Measurements from ENCODE around the gene MKRN1. TPM values are rescaled to one million over a fixed set of nuclear protein-coding genes. Genes with fewer than 3 reads are reported as not detected.

MKRN1 gene
- total and polyA plus RNA-seq, 4 donors: 46.9 to 104 (median 62.0) TPM

DNA sequence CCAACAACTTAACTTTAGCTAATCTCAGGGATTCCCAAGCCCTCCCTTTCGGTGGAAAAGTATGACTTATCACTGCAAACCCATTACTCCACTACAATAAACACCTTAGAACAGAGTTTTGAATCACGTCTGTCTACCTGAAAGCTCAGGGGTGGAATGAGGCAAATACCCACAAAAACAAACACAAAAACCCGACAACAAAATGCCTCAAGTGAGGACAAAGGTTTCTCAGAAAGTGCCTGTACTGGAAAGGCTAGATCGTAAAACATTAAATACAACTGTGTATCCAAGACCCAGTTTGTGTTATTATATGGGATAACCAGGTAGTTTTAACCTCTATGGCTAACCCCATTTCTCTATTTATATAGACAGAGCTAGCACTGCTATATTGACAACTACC, 26.0 kb downstream of the MKRN1 start:
- no peak for ATAC-seq (ENCODE audit: insufficient read depth, low FRiP score)
- Histone ChIP-seq H3K9me3 (ENCODE audit: control insufficient read depth in 4 of 4, insufficient read depth in 3 of 4, low read length in 3 of 4) (no peaks in the 10 kb centered on the region), H3K4me3 (no peak overlapping the region), H3K36me3 (ENCODE audit: control insufficient read depth in 4 of 4, insufficient read depth in 4 of 4, low read length in 4 of 4) (peaks cover 15 to 30% (median 26%) of the 10 kb centered on the region in 4 donors), H3K27ac (ENCODE audit: low read depth in 1 of 2, low read length in 1 of 2) (no peak overlapping the region), H3K9ac (ENCODE audit: insufficient read depth in 1 of 2, low read length in 2 of 2) (no peak overlapping the region), H3K27me3 (ENCODE audit: control insufficient read depth in 3 of 3, insufficient read depth in 3 of 3, low read length in 2 of 3) (no peaks in the 10 kb centered on the region), H3K4me1 (ENCODE audit: control insufficient read depth in 5 of 5, insufficient read depth in 5 of 5, low read length in 5 of 5) (peaks cover 0 to 6% (median 0%) of the 10 kb centered on the region in 5 donors)
- TF ChIP-seq, protein P1, sequence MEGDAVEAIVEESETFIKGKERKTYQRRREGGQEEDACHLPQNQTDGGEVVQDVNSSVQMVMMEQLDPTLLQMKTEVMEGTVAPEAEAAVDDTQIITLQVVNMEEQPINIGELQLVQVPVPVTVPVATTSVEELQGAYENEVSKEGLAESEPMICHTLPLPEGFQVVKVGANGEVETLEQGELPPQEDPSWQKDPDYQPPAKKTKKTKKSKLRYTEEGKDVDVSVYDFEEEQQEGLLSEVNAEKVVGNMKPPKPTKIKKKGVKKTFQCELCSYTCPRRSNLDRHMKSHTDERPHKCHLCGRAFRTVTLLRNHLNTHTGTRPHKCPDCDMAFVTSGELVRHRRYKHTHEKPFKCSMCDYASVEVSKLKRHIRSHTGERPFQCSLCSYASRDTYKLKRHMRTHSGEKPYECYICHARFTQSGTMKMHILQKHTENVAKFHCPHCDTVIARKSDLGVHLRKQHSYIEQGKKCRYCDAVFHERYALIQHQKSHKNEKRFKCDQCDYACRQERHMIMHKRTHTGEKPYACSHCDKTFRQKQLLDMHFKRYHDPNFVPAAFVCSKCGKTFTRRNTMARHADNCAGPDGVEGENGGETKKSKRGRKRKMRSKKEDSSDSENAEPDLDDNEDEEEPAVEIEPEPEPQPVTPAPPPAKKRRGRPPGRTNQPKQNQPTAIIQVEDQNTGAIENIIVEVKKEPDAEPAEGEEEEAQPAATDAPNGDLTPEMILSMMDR (IDR thresholded peaks at IDR 0.05; ENCODE audit: control extremely low read depth, extremely low read depth): no peak
- no peak for DNase-seq
- WGBS, 2 donors: 94% methylated on average over 4 of the region's 4 CpGs

DNA sequence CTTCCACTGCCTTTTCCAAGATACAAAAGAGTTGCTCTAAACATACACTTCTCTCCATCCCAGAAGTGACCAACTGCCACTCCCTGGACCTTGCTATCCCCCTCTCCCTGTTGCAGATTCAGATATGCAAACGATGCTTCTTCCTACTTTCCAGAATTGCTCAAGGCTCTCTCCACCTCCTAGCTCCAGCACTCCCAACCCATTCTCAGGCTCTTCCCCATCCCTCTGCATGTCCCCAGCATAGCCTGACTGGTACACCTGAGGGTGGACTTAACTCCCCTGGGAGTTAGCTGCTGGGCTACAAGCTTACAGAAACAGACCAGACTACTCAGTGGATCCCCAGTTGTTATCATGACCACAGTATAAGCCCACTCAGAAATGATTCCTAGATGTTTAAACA, 27.6 kb downstream of the MKRN1 start:
- H3K36me3 ChIP-seq (ENCODE audit: control insufficient read depth in 4 of 4, insufficient read depth in 4 of 4, low read length in 4 of 4): peaks cover 15 to 25% (median 20%) of the 10 kb centered on the region in 4 donors
- DNase-seq: no peak
- WGBS, 2 donors: 67% methylated on average over 1 of the region's 1 CpG; no CpG with 5 or more reads in 1 of the 2 donors
- H3K4me1 ChIP-seq (ENCODE audit: control insufficient read depth in 5 of 5, insufficient read depth in 5 of 5, low read length in 5 of 5): peaks cover 0 to 6% (median 0%) of the 10 kb centered on the region in 5 donors
- H3K4me3 ChIP-seq: no peak overlapping the region
- H3K9me3 ChIP-seq (ENCODE audit: control insufficient read depth in 4 of 4, insufficient read depth in 3 of 4, low read length in 3 of 4): no peaks in the 10 kb centered on the region
- H3K27ac ChIP-seq (ENCODE audit: low read depth in 1 of 2, low read length in 1 of 2): no peak overlapping the region
- H3K9ac ChIP-seq (ENCODE audit: insufficient read depth in 1 of 2, low read length in 2 of 2): no peak overlapping the region
- TF ChIP-seq, protein P1 (IDR thresholded peaks at IDR 0.05; ENCODE audit: control extremely low read depth, extremely low read depth): no peak
- no peaks in the 10 kb centered on the region for H3K27me3 ChIP-seq (ENCODE audit: control insufficient read depth in 3 of 3, insufficient read depth in 3 of 3, low read length in 2 of 3)
- ATAC-seq (ENCODE audit: insufficient read depth, low FRiP score): no peak

GRCh38 chr7:140448781-140449480, 30.4 kb downstream of the MKRN1 start:
- no peak for DNase-seq
- 85 to 90% methylated on average over 4 of the region's 4 CpGs for WGBS, 2 donors
- TF ChIP-seq, protein P1 (IDR thresholded peaks at IDR 0.05; ENCODE audit: control extremely low read depth, extremely low read depth): no peak
- no peak overlapping the region for H3K4me3 ChIP-seq
- H3K27ac ChIP-seq (ENCODE audit: low read depth in 1 of 2, low read length in 1 of 2): no peak overlapping the region
- peaks cover 0 to 2% (median under 1%) of the 10 kb centered on the region in 4 donors for H3K36me3 ChIP-seq (ENCODE audit: control insufficient read depth in 4 of 4, insufficient read depth in 4 of 4, low read length in 4 of 4)
- H3K9ac ChIP-seq (ENCODE audit: insufficient read depth in 1 of 2, low read length in 2 of 2): no peak overlapping the region
- H3K4me1 ChIP-seq (ENCODE audit: control insufficient read depth in 5 of 5, insufficient read depth in 5 of 5, low read length in 5 of 5): peaks cover 0 to 5% (median 0%) of the 10 kb centered on the region in 5 donors
- no peaks in the 10 kb centered on the region for H3K9me3 ChIP-seq (ENCODE audit: control insufficient read depth in 4 of 4, insufficient read depth in 3 of 4, low read length in 3 of 4)
- no peak for ATAC-seq (ENCODE audit: insufficient read depth, low FRiP score)
- no peaks in the 10 kb centered on the region for H3K27me3 ChIP-seq (ENCODE audit: control insufficient read depth in 3 of 3, insufficient read depth in 3 of 3, low read length in 2 of 3)

Measured in lung (tissue), 12 donors.